GM18951 (cell line): ENCODE measurements around the gene ZSCAN10.
"Not testable (repeated sequence)": the region's sequence is repeated elsewhere in the genome, so short reads cannot be mapped to it uniquely, and the experiment has no call there.

Source experiments
- POLR2A ChIP-seq: IDR thresholded peaks from 4 replicates; pipeline ENCODE4 v1.6.1; 2011; ENCODE audit warnings: mild to moderate bottlenecking; ENCODE audit not compliant: insufficient read length, insufficient read depth; ENCODE audit errors: extremely low read depth
- in situ Hi-C: fragments of 300-500 bp; cut with MboI; formaldehyde crosslinking; loops from one replicate; pipeline ENCODE4 v1.12.0; 2022; ENCODE audit warnings: low sequenced_read_pairs, mixed read lengths, inconsistent platforms; ENCODE audit not compliant: unreplicated experiment

Gene ZSCAN10

GRCh38 chr16:3089717-3090592 is 9.1 kb downstream of the ZSCAN10 start:
- in situ Hi-C loops = no loop called here
- TF ChIP-seq POLR2A = no peak

GRCh38 chr16:3088925-3089716 is 10.0 kb downstream of the ZSCAN10 start:
- in situ Hi-C loops = no loop called here
- no peak for TF ChIP-seq POLR2A

- in situ Hi-C loops = no loop called here
- no peak for TF ChIP-seq POLR2A
Measured at GRCh38 chr16:3088450-3088849, 10.6 kb downstream of the ZSCAN10 start.

- no peak for TF ChIP-seq POLR2A
- in situ Hi-C loops = no loop called here
Measured at GRCh38 chr16:3087243-3088235, 11.6 kb downstream of the ZSCAN10 start.

- no peak for TF ChIP-seq POLR2A
- in situ Hi-C loops = no loop called here
Measured at GRCh38 chr16:3086596-3087242, 12.4 kb downstream of the ZSCAN10 start.

- TF ChIP-seq POLR2A = no peak
- in situ Hi-C loops = no loop called here
Measured at GRCh38 chr16:3085868-3086595, 13.1 kb downstream of the ZSCAN10 start.

GRCh38 chr16:3084969-3085670 is 14.0 kb downstream of the ZSCAN10 start:
- no peak for TF ChIP-seq POLR2A
- in situ Hi-C loops = no loop called here

- TF ChIP-seq POLR2A = no peak
- in situ Hi-C loops = no loop called here
Measured at GRCh38 chr16:3084491-3084890, 14.6 kb downstream of the ZSCAN10 start.

- in situ Hi-C loops = not testable (repeated sequence)
Measured at GRCh38 chr16:3083408-3083807, 15.7 kb downstream of the ZSCAN10 start.

GRCh38 chr16:3081957-3082356 is 17.1 kb downstream of the ZSCAN10 start:
- in situ Hi-C loops = not testable (repeated sequence)

GRCh38 chr16:3080024-3080423 is 19.1 kb downstream of the ZSCAN10 start:
- in situ Hi-C loops = no loop called here
- TF ChIP-seq POLR2A = no peak

- no peak for TF ChIP-seq POLR2A
Measured at GRCh38 chr16:3076577-3076976, 22.5 kb downstream of the ZSCAN10 start.

GRCh38 chr16:3075946-3076345 is 23.1 kb downstream of the ZSCAN10 start:
- in situ Hi-C loops = not testable (repeated sequence)

More at GRCh38 chr16:3076577-3076976, 22.5 kb downstream of the ZSCAN10 start:
- in situ Hi-C loops = no loop called here
